Measurements from ENCODE around the gene MAGI2.

MAGI2 gene

GRCh38 chr7:79290398-79290797 lies 163.1 kb downstream of the MAGI2 start:
- in situ Hi-C loops (cut with MboI; ENCODE audit: low sequenced_read_pairs, unreplicated experiment), result no loop called here
- TF ChIP-seq, protein P1, sequence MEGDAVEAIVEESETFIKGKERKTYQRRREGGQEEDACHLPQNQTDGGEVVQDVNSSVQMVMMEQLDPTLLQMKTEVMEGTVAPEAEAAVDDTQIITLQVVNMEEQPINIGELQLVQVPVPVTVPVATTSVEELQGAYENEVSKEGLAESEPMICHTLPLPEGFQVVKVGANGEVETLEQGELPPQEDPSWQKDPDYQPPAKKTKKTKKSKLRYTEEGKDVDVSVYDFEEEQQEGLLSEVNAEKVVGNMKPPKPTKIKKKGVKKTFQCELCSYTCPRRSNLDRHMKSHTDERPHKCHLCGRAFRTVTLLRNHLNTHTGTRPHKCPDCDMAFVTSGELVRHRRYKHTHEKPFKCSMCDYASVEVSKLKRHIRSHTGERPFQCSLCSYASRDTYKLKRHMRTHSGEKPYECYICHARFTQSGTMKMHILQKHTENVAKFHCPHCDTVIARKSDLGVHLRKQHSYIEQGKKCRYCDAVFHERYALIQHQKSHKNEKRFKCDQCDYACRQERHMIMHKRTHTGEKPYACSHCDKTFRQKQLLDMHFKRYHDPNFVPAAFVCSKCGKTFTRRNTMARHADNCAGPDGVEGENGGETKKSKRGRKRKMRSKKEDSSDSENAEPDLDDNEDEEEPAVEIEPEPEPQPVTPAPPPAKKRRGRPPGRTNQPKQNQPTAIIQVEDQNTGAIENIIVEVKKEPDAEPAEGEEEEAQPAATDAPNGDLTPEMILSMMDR (IDR thresholded peaks at IDR 0.05; ENCODE audit: borderline replicate concordance, control extremely low read depth, extremely low read depth, insufficient read depth, missing control alignments), result no peak
- DNase-seq (ENCODE audit: low spot score), result no peak

- TF ChIP-seq, protein P1 (IDR thresholded peaks at IDR 0.05; ENCODE audit: borderline replicate concordance, control extremely low read depth, extremely low read depth, insufficient read depth, missing control alignments), result no peak
- in situ Hi-C loops (cut with MboI; ENCODE audit: low sequenced_read_pairs, unreplicated experiment), result no loop called here
- DNase-seq (ENCODE audit: low spot score), result no peak
Measured at GRCh38 chr7:79288655-79289054, 164.8 kb downstream of the MAGI2 start.

GRCh38 chr7:79287981-79288380 lies 165.5 kb downstream of the MAGI2 start:
- TF ChIP-seq, protein P1 (IDR thresholded peaks at IDR 0.05; ENCODE audit: borderline replicate concordance, control extremely low read depth, extremely low read depth, insufficient read depth, missing control alignments), result no peak
- DNase-seq (ENCODE audit: low spot score), result no peak
- in situ Hi-C loops (cut with MboI; ENCODE audit: low sequenced_read_pairs, unreplicated experiment), result no loop called here

- TF ChIP-seq, protein P1 (IDR thresholded peaks at IDR 0.05; ENCODE audit: borderline replicate concordance, control extremely low read depth, extremely low read depth, insufficient read depth, missing control alignments), result no peak
- DNase-seq (ENCODE audit: low spot score), result no peak
- in situ Hi-C loops (cut with MboI; ENCODE audit: low sequenced_read_pairs, unreplicated experiment), result no loop called here
Measured at GRCh38 chr7:79286181-79286580, 167.3 kb downstream of the MAGI2 start.

GRCh38 chr7:79285756-79286155 lies 167.7 kb downstream of the MAGI2 start:
- TF ChIP-seq, protein P1 (IDR thresholded peaks at IDR 0.05; ENCODE audit: borderline replicate concordance, control extremely low read depth, extremely low read depth, insufficient read depth, missing control alignments), result no peak
- in situ Hi-C loops (cut with MboI; ENCODE audit: low sequenced_read_pairs, unreplicated experiment), result no loop called here
- no peak for DNase-seq (ENCODE audit: low spot score)

GRCh38 chr7:79284211-79284610 lies 169.3 kb downstream of the MAGI2 start:
- no peak for DNase-seq (ENCODE audit: low spot score)
- in situ Hi-C loops (cut with MboI; ENCODE audit: low sequenced_read_pairs, unreplicated experiment), result no loop called here
- TF ChIP-seq, protein P1 (IDR thresholded peaks at IDR 0.05; ENCODE audit: borderline replicate concordance, control extremely low read depth, extremely low read depth, insufficient read depth, missing control alignments), result no peak

Measured in GM13976 (cell line).